CD14-positive monocyte (primary cell): ENCODE measurements around the gene ASH1L. TPM values are rescaled to one million over a fixed set of nuclear protein-coding genes. Genes with fewer than 3 reads are reported as not detected.
"Not testable (repeated sequence)": the region's sequence is repeated elsewhere in the genome, so short reads cannot be mapped to it uniquely, and the experiment has no call there.

ENCODE experiments used
- DNase-seq, 3 donors: peaks; one replicate each; pipeline ENCODE4 v3.0.0-alpha.2; 2011 to 2022
- H2AFZ ChIP-seq: 2 replicates; pipeline ENCODE4 v1.6.0; 2012; ENCODE audit warnings: mild to moderate bottlenecking, low read depth, low read length, inconsistent platforms; ENCODE audit not compliant: insufficient read depth, poor library complexity, severe bottlenecking
- H3K27ac ChIP-seq, 2 donors: 1 replicate in 1 of 2; 2 replicates in 1 of 2; pipeline ENCODE4 v1.5.1; 2012 to 2013; ENCODE audit warnings: low read length in 2 of 2, control low read depth in 1 of 2, inconsistent platforms in 1 of 2, low read depth in 1 of 2, mild to moderate bottlenecking in 1 of 2
- H3K27me3 ChIP-seq, 2 donors: one replicate each; pipeline versions ENCODE4 v1.6.0 to v1.6.1; 2011 to 2013; ENCODE audit warnings: low read length in 2 of 2; ENCODE audit not compliant: control insufficient read depth in 2 of 2, insufficient read depth in 2 of 2
- H3K36me3 ChIP-seq, 2 donors: replicated peaks in 1 of 2; 1 replicate in 1 of 2; 2 replicates in 1 of 2; pipeline versions ENCODE4 v1.5.1 to v1.6.1; 2012 to 2013; ENCODE audit warnings: low read length in 2 of 2, control low read depth in 1 of 2, inconsistent platforms in 1 of 2, mild to moderate bottlenecking in 1 of 2; ENCODE audit not compliant: insufficient read depth in 2 of 2, control insufficient read depth in 1 of 2
- H3K4me1 ChIP-seq, 2 donors: 1 replicate in 1 of 2; 2 replicates in 1 of 2; pipeline versions ENCODE4 v1.5.1 to v1.6.1; 2012 to 2013; ENCODE audit warnings: low read length in 2 of 2, control low read depth in 1 of 2, inconsistent platforms in 1 of 2, mild to moderate bottlenecking in 1 of 2, moderate library complexity in 1 of 2; ENCODE audit not compliant: insufficient read depth in 2 of 2, control insufficient read depth in 1 of 2
- H3K4me2 ChIP-seq: replicated peaks from 2 replicates; pipeline ENCODE3; 2012; ENCODE audit warnings: low read length, moderate library complexity, mild to moderate bottlenecking; ENCODE audit not compliant: poor library complexity, severe bottlenecking; ENCODE audit errors: extremely low read depth
- H3K4me3 ChIP-seq, 3 experiments: fragments of 200-600 bp in 1 of 3; sonication (generic) in 1 of 3; replicated peaks in 1 of 3; 1 replicate in 2 of 3; 2 replicates in 1 of 3; pipeline ENCODE4 v1.5.1; 2011 to 2013; ENCODE audit warnings: low read length in 3 of 3, mild to moderate bottlenecking in 3 of 3, control low read depth in 2 of 3, low read depth in 2 of 3, inconsistent platforms in 1 of 3, moderate library complexity in 1 of 3
- H3K79me2 ChIP-seq: 2 replicates; pipeline ENCODE4 v1.6.0; 2012; ENCODE audit warnings: mild to moderate bottlenecking, control low read depth, inconsistent platforms, low read length, moderate library complexity; ENCODE audit not compliant: insufficient read depth
- H3K9ac ChIP-seq: 2 replicates; pipeline ENCODE4 v1.6.0; 2017; ENCODE audit warnings: low read length, mild to moderate bottlenecking; ENCODE audit not compliant: insufficient read depth, poor library complexity, severe bottlenecking
- H3K9me3 ChIP-seq, 2 donors: replicated peaks in 1 of 2; 1 replicate in 1 of 2; 2 replicates in 1 of 2; pipeline versions ENCODE4 v1.5.1 to v1.6.1; 2012 to 2013; ENCODE audit warnings: low read length in 2 of 2, control low read depth in 1 of 2; ENCODE audit not compliant: control insufficient read depth in 1 of 2, insufficient read depth in 1 of 2
- H4K20me1 ChIP-seq: 2 replicates; pipeline ENCODE4 v1.6.0; 2012; ENCODE audit warnings: mild to moderate bottlenecking, low read length, control low read depth, moderate library complexity; ENCODE audit not compliant: insufficient read depth
- H3K27ac Mint-ChIP-seq, 7 donors: one replicate each; pipeline ENCODE4 v1.8.0; 2020; ENCODE audit warnings: mild to moderate bottlenecking in 7 of 7, mixed read lengths in 7 of 7, moderate library complexity in 6 of 7, inconsistent platforms in 2 of 7
- H3K27me3 Mint-ChIP-seq, 3 donors: one replicate each; pipeline ENCODE4 v1.8.0; 2021 to 2022; ENCODE audit warnings: low read depth in 3 of 3, mild to moderate bottlenecking in 3 of 3, mixed read lengths in 3 of 3, moderate library complexity in 3 of 3, inconsistent platforms in 1 of 3
- H3K36me3 Mint-ChIP-seq, 2 donors: one replicate each; pipeline ENCODE4 v1.8.0; 2020; ENCODE audit warnings: mixed read lengths in 2 of 2, inconsistent platforms in 1 of 2, mild to moderate bottlenecking in 1 of 2
- H3K4me1 Mint-ChIP-seq: one replicate; pipeline ENCODE4 v1.8.0; 2020; ENCODE audit warnings: mild to moderate bottlenecking, mixed read lengths
- H3K4me3 Mint-ChIP-seq, 2 donors: one replicate each; pipeline ENCODE4 v1.8.0; 2020; ENCODE audit warnings: mild to moderate bottlenecking in 2 of 2, mixed read lengths in 2 of 2, moderate library complexity in 1 of 2
- H3K9me3 Mint-ChIP-seq, 7 donors: one replicate each; pipeline ENCODE4 v1.8.0; 2020 to 2022; ENCODE audit warnings: mixed read lengths in 7 of 7, mild to moderate bottlenecking in 6 of 7, moderate library complexity in 6 of 7, inconsistent platforms in 2 of 7
- WGBS: methylation state at CpG from one replicate; pipeline ENCODE4 v1.1.5; 2013; ENCODE audit warnings: missing lambda C conversion rate; ENCODE audit not compliant: insufficient coverage; 5-methylcytosine and 5-hydroxymethylcytosine counted together
- intact Hi-C, 2 donors: fragments of 100-400 bp; cut with micrococcal nuclease; formaldehyde crosslinking; loops; one replicate each; pipeline versions ENCODE4 v1.15.0 to v1.15.1; 2023
- polyA plus RNA-seq, 3 donors: library from polyadenylated mRNA; depleted of rRNA in 1 of 3; unstranded in 2 of 3; stranded (reverse) in 1 of 3; fragments of 300-500 nt in 2 of 3; fragments of >200 nt in 1 of 3; fragmentation: Illumina TruSeq in 2 of 3; gene quantifications; 1 replicate in 2 of 3; 2 replicates in 1 of 3; pipeline ENCODE4 v1.2.3, GENCODE V29; 2012 to 2021
- TF ChIP-seq, protein P1 (sequence below): fragments of 200-600 bp; IDR thresholded peaks from one replicate; pipeline ENCODE4 v1.8.0; 2022; ENCODE audit warnings: antibody characterized with exemption, mild to moderate bottlenecking

The ASH1L gene
- polyA plus RNA-seq, 3 donors, result 2.7 to 21.5 (median 5.6) TPM

DNA sequence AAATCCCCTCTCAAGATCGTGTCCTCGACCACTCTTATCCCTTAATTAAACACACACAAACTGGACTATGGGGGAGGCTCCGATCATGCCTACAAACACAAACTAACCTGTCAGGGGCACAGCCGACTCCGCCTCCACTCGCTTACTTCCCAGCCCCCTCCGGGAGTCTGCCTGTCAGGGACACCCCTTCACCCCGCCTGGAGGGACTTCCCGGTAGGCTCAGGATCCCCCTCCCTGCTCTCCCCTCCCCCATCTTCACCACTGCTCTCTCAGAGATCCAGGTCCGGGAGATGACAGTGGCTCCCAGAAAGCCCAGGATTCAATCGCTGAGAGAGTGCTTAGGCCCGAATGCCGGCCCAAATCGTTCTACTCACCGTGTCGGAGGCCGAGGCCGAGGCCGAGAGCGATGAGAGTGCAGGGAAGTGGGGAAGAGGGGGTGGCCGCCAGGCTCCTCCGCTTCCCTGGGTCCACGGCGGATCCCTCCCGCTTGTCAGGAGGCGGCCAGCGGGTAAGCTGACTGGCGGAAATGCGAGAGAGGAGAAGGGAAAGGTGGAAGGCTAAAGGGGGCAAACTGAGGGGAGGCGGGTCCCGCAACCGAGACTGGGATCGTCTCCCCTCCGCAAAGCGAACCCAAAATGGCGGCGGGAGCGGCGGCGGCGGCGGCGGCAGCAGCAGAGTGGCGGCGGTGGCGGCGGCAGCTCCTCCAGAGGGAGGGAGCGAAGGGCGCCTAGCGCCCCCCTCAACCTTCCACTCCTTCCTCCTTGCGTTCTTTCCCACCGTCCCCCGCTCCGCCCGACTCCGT, 623 bp downstream of the ASH1L start:
- peak overlapping the region; percentile 88 to 98 (median 97) for H3K27ac Mint-ChIP-seq
- H3K9me3 Mint-ChIP-seq, H3K27me3 ChIP-seq, H3K27me3 Mint-ChIP-seq, H3K36me3 Mint-ChIP-seq, H3K36me3 ChIP-seq, intact Hi-C loops, H3K9me3 ChIP-seq: not testable (repeated sequence)
- DNase-seq, result peak; percentile 22 to 25 (median 24)
- peak overlapping the region; percentile 81 for H3K4me2 ChIP-seq
- H3K4me3 ChIP-seq, result peak overlapping the region; percentile 73 to 95 (median 93)
- whole genome bisulfite sequencing, result 0% methylated on average over 30 of the region's 56 CpGs
- peak overlapping the region; percentile 93 to 98 for H3K4me3 Mint-ChIP-seq
- peaks cover 49% of the 10 kb centered on the region for H3K4me1 Mint-ChIP-seq
- peak overlapping the region; percentile 89 for H2AFZ ChIP-seq
- H4K20me1 ChIP-seq, result peaks cover 45% of the 10 kb centered on the region
- H3K9ac ChIP-seq, result peak overlapping the region; percentile 96
- H3K4me1 ChIP-seq, result peaks cover 33 to 51% of the 10 kb centered on the region in 2 donors
- H3K27ac ChIP-seq, result peak overlapping the region; percentile 96 to 98
- H3K79me2 ChIP-seq, result peaks cover 98% of the 10 kb centered on the region

DNA sequence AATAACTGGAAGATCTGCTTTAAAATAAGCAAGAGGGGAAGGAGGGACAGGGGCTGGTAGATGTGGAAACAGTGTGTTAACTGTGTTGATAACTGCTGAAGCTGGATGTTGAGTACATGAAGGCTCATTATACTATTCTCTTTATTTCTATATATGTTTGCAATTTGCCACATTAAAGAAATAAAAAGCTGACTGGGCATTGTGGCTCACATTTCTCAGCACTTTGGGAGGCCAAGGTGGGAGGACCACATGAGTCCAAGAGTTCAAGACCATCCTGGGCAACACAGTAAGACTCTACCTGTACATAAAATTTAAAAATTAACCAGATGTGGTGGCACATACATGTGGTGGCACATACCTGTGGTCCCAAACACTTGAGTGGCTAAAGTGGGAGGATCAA, 6.7 kb downstream of the ASH1L start:
- Histone ChIP-seq H3K36me3 (peaks cover 5 to 39% of the 10 kb centered on the region in 2 donors), H2AFZ (no peak overlapping the region), H3K4me1 (peaks cover 25 to 33% of the 10 kb centered on the region in 2 donors), H3K4me2 (no peak overlapping the region), H4K20me1 (peaks cover 96% of the 10 kb centered on the region), H3K9me3 (no peaks in the 10 kb centered on the region), H3K27ac (no peak overlapping the region), H3K4me3 (no peak overlapping the region), H3K9ac (no peak overlapping the region), H3K27me3 (no peaks in the 10 kb centered on the region), H3K79me2 (peaks cover 99% of the 10 kb centered on the region)
- no peak overlapping the region for H3K4me3 Mint-ChIP-seq
- H3K4me1 Mint-ChIP-seq, result peaks cover 37% of the 10 kb centered on the region
- no peak for DNase-seq
- H3K36me3 Mint-ChIP-seq, result peaks cover 13 to 32% of the 10 kb centered on the region in 2 donors
- no peaks in the 10 kb centered on the region for H3K27me3 Mint-ChIP-seq
- TF ChIP-seq, protein P1, sequence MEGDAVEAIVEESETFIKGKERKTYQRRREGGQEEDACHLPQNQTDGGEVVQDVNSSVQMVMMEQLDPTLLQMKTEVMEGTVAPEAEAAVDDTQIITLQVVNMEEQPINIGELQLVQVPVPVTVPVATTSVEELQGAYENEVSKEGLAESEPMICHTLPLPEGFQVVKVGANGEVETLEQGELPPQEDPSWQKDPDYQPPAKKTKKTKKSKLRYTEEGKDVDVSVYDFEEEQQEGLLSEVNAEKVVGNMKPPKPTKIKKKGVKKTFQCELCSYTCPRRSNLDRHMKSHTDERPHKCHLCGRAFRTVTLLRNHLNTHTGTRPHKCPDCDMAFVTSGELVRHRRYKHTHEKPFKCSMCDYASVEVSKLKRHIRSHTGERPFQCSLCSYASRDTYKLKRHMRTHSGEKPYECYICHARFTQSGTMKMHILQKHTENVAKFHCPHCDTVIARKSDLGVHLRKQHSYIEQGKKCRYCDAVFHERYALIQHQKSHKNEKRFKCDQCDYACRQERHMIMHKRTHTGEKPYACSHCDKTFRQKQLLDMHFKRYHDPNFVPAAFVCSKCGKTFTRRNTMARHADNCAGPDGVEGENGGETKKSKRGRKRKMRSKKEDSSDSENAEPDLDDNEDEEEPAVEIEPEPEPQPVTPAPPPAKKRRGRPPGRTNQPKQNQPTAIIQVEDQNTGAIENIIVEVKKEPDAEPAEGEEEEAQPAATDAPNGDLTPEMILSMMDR, result no peak
- no peak overlapping the region for H3K27ac Mint-ChIP-seq
- intact Hi-C loops, result loop anchor here in 1 of 2 donors (10.0 kb wide), 1 partner anchor 61 kb away; no protein-coding TSS in a partner anchor
- H3K9me3 Mint-ChIP-seq, result peaks cover 0 to 2% (median 0%) of the 10 kb centered on the region in 7 donors
